GM11168 (cell line): ENCODE results near the gene LRP5.
"Not testable (repeated sequence)": the region's sequence is repeated elsewhere in the genome, so short reads cannot be mapped to it uniquely, and the experiment has no call there.

Experiments used
- in situ Hi-C: fragments of 300-500 bp; cut with MboI; formaldehyde crosslinking; loops from one replicate; pipeline ENCODE4 v1.12.0; 2022; ENCODE audit warnings: low sequenced_read_pairs; ENCODE audit not compliant: unreplicated experiment

LRP5 gene

GRCh38 chr11:68432874-68433273, 120.5 kb downstream of the LRP5 start:
- in situ Hi-C loops, result no loop called here

GRCh38 chr11:68433541-68433940, 121.2 kb downstream of the LRP5 start:
- in situ Hi-C loops, result no loop called here

- in situ Hi-C loops, result not testable (repeated sequence)
Measured at GRCh38 chr11:68434159-68434558, 121.8 kb downstream of the LRP5 start.

- in situ Hi-C loops, result no loop called here
Measured at GRCh38 chr11:68436162-68436888, 123.9 kb downstream of the LRP5 start.

- in situ Hi-C loops, result no loop called here
Measured at GRCh38 chr11:68436985-68437926, 124.9 kb downstream of the LRP5 start.

- in situ Hi-C loops, result no loop called here
Measured at GRCh38 chr11:68437927-68438657, 125.7 kb downstream of the LRP5 start.

- in situ Hi-C loops, result no loop called here
Measured at GRCh38 chr11:68438658-68439259, 126.4 kb downstream of the LRP5 start.

GRCh38 chr11:68439355-68440065, 127.1 kb downstream of the LRP5 start:
- in situ Hi-C loops, result no loop called here

GRCh38 chr11:68440224-68440623, 127.8 kb downstream of the LRP5 start:
- in situ Hi-C loops, result no loop called here

- in situ Hi-C loops, result no loop called here
Measured at GRCh38 chr11:68441466-68442230, 129.3 kb downstream of the LRP5 start.

- in situ Hi-C loops, result no loop called here
Measured at GRCh38 chr11:68442433-68442832, 130.0 kb downstream of the LRP5 start.

- in situ Hi-C loops, result no loop called here
Measured at GRCh38 chr11:68444566-68444965, 132.2 kb downstream of the LRP5 start.

- in situ Hi-C loops, result no loop called here
Measured at GRCh38 chr11:68445531-68446035, 133.2 kb downstream of the LRP5 start.

- in situ Hi-C loops, result no loop called here
Measured at GRCh38 chr11:68446046-68446725, 133.8 kb downstream of the LRP5 start.

- in situ Hi-C loops, result no loop called here
Measured at GRCh38 chr11:68447015-68447801, 134.8 kb downstream of the LRP5 start.

- in situ Hi-C loops, result not testable (repeated sequence)
Measured at GRCh38 chr11:68447914-68448313, 135.5 kb downstream of the LRP5 start.

GRCh38 chr11:68448604-68449011, 136.2 kb downstream of the LRP5 start:
- in situ Hi-C loops, result no loop called here
